ENCODE data around the gene ATXN3.

GRCh38 chr14:92105893-92106142, 564 bp downstream of the ATXN3 start:
- TF ChIP-seq CTCF (IDR thresholded peaks at IDR 0.05; ENCODE audit: low read length) (no peak), EZH2 (optimal IDR thresholded peaks at IDR 0.05; ENCODE audit: low read depth, low read length) (no peak), EZH2phosphoT487 (IDR thresholded peaks at IDR 0.05; ENCODE audit: low read length) (no peak)

All from MM.1S (cell line).